IPS-15b (cell line): ENCODE measurements around the gene TICAM2.
A peak's percentile ranks its signal among the peaks of the same experiment; 100 is the strongest.

Experiments used
- H3K27me3 ChIP-seq: one replicate; pipeline ENCODE4 v1.6.1; 2013; ENCODE audit warnings: low read length; ENCODE audit not compliant: control insufficient read depth, insufficient read depth
- H3K36me3 ChIP-seq: one replicate; pipeline ENCODE4 v1.6.1; 2013; ENCODE audit warnings: low read length; ENCODE audit not compliant: control insufficient read depth, insufficient read depth
- H3K4me1 ChIP-seq: one replicate; pipeline ENCODE4 v1.6.1; 2013; ENCODE audit warnings: mild to moderate bottlenecking, low read length; ENCODE audit not compliant: control insufficient read depth, insufficient read depth
- H3K4me3 ChIP-seq: one replicate; pipeline ENCODE4 v1.5.1; 2013; ENCODE audit warnings: low read depth, low read length
- H3K9ac ChIP-seq: one replicate; pipeline ENCODE4 v1.6.1; 2013; ENCODE audit warnings: low read depth, mild to moderate bottlenecking, low read length
- H3K9me3 ChIP-seq: one replicate; pipeline ENCODE4 v1.6.1; 2013; ENCODE audit warnings: mild to moderate bottlenecking, low read length; ENCODE audit not compliant: control insufficient read depth, insufficient read depth

TICAM2 gene

GRCh38 chr5:115558388-115558956 is 43.8 kb downstream of the TICAM2 start:
- no peak overlapping the region for H3K4me3 ChIP-seq
- no peaks in the 10 kb centered on the region for H3K9me3 ChIP-seq
- no peak overlapping the region for H3K9ac ChIP-seq
- no peaks in the 10 kb centered on the region for H3K36me3 ChIP-seq
- no peaks in the 10 kb centered on the region for H3K27me3 ChIP-seq
- H3K4me1 ChIP-seq, result peaks cover 6% of the 10 kb centered on the region

- no peak overlapping the region for H3K4me3 ChIP-seq
- H3K27me3 ChIP-seq, result no peaks in the 10 kb centered on the region
- H3K9me3 ChIP-seq, result no peaks in the 10 kb centered on the region
- no peak overlapping the region for H3K9ac ChIP-seq
- no peaks in the 10 kb centered on the region for H3K36me3 ChIP-seq
- H3K4me1 ChIP-seq, result peaks cover 6% of the 10 kb centered on the region
Measured at GRCh38 chr5:115557667-115558387, 44.5 kb downstream of the TICAM2 start.

GRCh38 chr5:115556276-115556675 is 46.0 kb downstream of the TICAM2 start:
- H3K36me3 ChIP-seq, result no peaks in the 10 kb centered on the region
- no peaks in the 10 kb centered on the region for H3K27me3 ChIP-seq
- H3K9ac ChIP-seq, result no peak overlapping the region
- no peak overlapping the region for H3K4me3 ChIP-seq
- H3K4me1 ChIP-seq, result peaks cover 6% of the 10 kb centered on the region
- no peaks in the 10 kb centered on the region for H3K9me3 ChIP-seq

GRCh38 chr5:115555084-115555633 is 47.1 kb downstream of the TICAM2 start:
- Histone ChIP-seq H3K9ac (no peak overlapping the region), H3K9me3 (no peaks in the 10 kb centered on the region), H3K4me3 (no peak overlapping the region), H3K27me3 (no peaks in the 10 kb centered on the region), H3K4me1 (peaks cover 10% of the 10 kb centered on the region), H3K36me3 (no peaks in the 10 kb centered on the region)

GRCh38 chr5:115553082-115553481 is 49.2 kb downstream of the TICAM2 start:
- no peak overlapping the region for H3K9ac ChIP-seq
- peaks cover 13% of the 10 kb centered on the region for H3K4me1 ChIP-seq
- H3K9me3 ChIP-seq, result no peaks in the 10 kb centered on the region
- H3K36me3 ChIP-seq, result no peaks in the 10 kb centered on the region
- no peaks in the 10 kb centered on the region for H3K27me3 ChIP-seq
- no peak overlapping the region for H3K4me3 ChIP-seq

- Histone ChIP-seq H3K36me3 (no peaks in the 10 kb centered on the region), H3K27me3 (no peaks in the 10 kb centered on the region), H3K9me3 (no peaks in the 10 kb centered on the region), H3K9ac (no peak overlapping the region), H3K4me1 (peaks cover 7% of the 10 kb centered on the region), H3K4me3 (no peak overlapping the region)
Measured at GRCh38 chr5:115551415-115551814, 50.9 kb downstream of the TICAM2 start.

- H3K9me3 ChIP-seq, result peaks cover 7% of the 10 kb centered on the region
- H3K36me3 ChIP-seq, result no peaks in the 10 kb centered on the region
- H3K27me3 ChIP-seq, result no peaks in the 10 kb centered on the region
- no peak overlapping the region for H3K9ac ChIP-seq
- no peak overlapping the region for H3K4me3 ChIP-seq
- peaks cover 7% of the 10 kb centered on the region for H3K4me1 ChIP-seq
Measured at GRCh38 chr5:115549154-115549553, 53.1 kb downstream of the TICAM2 start.

- H3K9me3 ChIP-seq, result peaks cover 7% of the 10 kb centered on the region
- no peak overlapping the region for H3K9ac ChIP-seq
- H3K36me3 ChIP-seq, result no peaks in the 10 kb centered on the region
- peaks cover 7% of the 10 kb centered on the region for H3K4me1 ChIP-seq
- H3K4me3 ChIP-seq, result no peak overlapping the region
- no peaks in the 10 kb centered on the region for H3K27me3 ChIP-seq
Measured at GRCh38 chr5:115548683-115549082, 53.6 kb downstream of the TICAM2 start.

GRCh38 chr5:115545351-115545882 is 56.9 kb downstream of the TICAM2 start:
- H3K27me3 ChIP-seq, result no peaks in the 10 kb centered on the region
- peak overlapping the region; percentile 10 for H3K4me3 ChIP-seq
- H3K4me1 ChIP-seq, result peaks cover 13% of the 10 kb centered on the region
- no peaks in the 10 kb centered on the region for H3K36me3 ChIP-seq
- peaks cover 7% of the 10 kb centered on the region for H3K9me3 ChIP-seq
- no peak overlapping the region for H3K9ac ChIP-seq

GRCh38 chr5:115544436-115545350 is 57.6 kb downstream of the TICAM2 start, which contains the start of gene FEM1C:
Gene FEM1C, minus strand, starts transcription at chr5:115544775. Its CDS starts 1,282 bp downstream, at chr5:115543493.
- H3K4me1 ChIP-seq, result peaks cover 16% of the 10 kb centered on the region
- H3K9me3 ChIP-seq, result peaks cover 7% of the 10 kb centered on the region
- H3K4me3 ChIP-seq, result peak within 1 kb of the TSS; percentile 83
- H3K27me3 ChIP-seq, result no peaks in the 10 kb centered on the region
- H3K36me3 ChIP-seq, result no peaks in the 10 kb centered on the region
- H3K9ac ChIP-seq, result peak within 1 kb of the TSS; percentile 91

- no peaks in the 10 kb centered on the region for H3K36me3 ChIP-seq
- no peaks in the 10 kb centered on the region for H3K27me3 ChIP-seq
- H3K9me3 ChIP-seq, result peaks cover 7% of the 10 kb centered on the region
- peaks cover 12% of the 10 kb centered on the region for H3K4me1 ChIP-seq
- peak overlapping the region; percentile 91 for H3K9ac ChIP-seq
- peak overlapping the region; percentile 83 for H3K4me3 ChIP-seq
Measured at GRCh38 chr5:115544043-115544435, 58.2 kb downstream of the TICAM2 start.
